Measurements from ENCODE around the gene THAP11. TPM values are rescaled to one million over a fixed set of nuclear protein-coding genes. Genes with fewer than 3 reads are reported as not detected.

THAP11 gene
- total and polyA plus RNA-seq, 2 of the 13 experiments (the other 11 are each of a cell fraction or from before 2014, with no cell fraction given) = 44.2 to 53.4 TPM

DNA sequence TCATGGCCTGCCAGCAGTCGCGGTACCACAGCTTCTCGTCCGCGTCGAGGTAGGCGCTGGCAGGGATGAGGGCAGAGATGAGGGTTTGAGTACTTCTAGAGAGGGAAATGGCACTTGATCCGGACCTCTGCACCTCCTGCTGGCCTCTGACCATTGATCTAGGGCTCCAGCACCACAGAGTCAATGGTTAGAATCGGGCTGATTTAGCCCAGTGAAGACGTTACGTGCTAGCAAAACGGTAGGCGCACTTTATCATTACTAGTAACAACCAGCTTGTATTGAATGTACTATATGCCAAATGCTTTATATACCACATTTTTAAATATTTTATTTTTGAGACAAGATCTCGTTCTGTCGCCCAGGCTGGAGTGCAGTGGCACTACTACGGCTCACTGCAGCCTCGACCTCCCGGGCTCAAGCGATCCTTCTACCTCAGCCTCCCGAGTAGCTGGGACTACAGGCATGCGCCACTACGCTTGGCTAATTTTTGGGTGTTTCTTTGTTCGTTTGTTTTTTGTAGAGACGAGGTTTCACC is 34.9 kb upstream of the THAP11 start:
- no peaks in the 10 kb centered on the region; a peak in 1 of 5 replicates for H3K27me3 ChIP-seq (ENCODE audit: control insufficient read depth in 1 of 2, insufficient read depth in 2 of 2, low read length in 2 of 2)
- no TSS peak for BruUV-seq (replicated peaks)
- in situ Hi-C loops (cut with HindIII; ENCODE audit: extremely low pct_ligation_motif_present, low pct_unique_long_range_greater_than_20kb) = loop anchor here (5.0 kb wide), 1 partner anchor 140 kb away; the partner anchor contains the start of genes C16orf86 and ENKD1
- CTCF ChIA-PET (ENCODE audit: low intra/inter-chr PET ratio, low total read pairs) = interaction anchor here (1.3 to 1.8 kb wide), 2 partner anchors 9 to 135 kb away, joined by 4 to 11 read pairs; no protein-coding TSS in a partner anchor
- FAIRE-seq (peak; percentile 34), DNase-seq (ENCODE audit: low spot score) (no peak), ATAC-seq (peak; percentile 44)
- intact Hi-C loops (cut with micrococcal nuclease; ENCODE audit: unreplicated experiment) = loop anchor here (2.0 to 5.0 kb wide), 2 partner anchors 90 to 134 kb away; partner anchors contain the start of gene GFOD2
- WGBS (ENCODE audit: low lambda C conversion rate) = 5% methylated on average over 24 of the region's 24 CpGs
- H3K36me3 ChIP-seq (replicated peaks in 1 of 2; ENCODE audit: control insufficient read depth in 1 of 2, insufficient read depth in 2 of 2, low read length in 2 of 2) = peaks cover 2 to 12% of the 10 kb centered on the region in 2 experiments; a peak in 4 of 5 replicates
- H2AFZ ChIP-seq (ENCODE audit: low read length) = peak overlapping the region; percentile 24
- peaks cover 35% of the 10 kb centered on the region for H3K79me2 ChIP-seq (ENCODE audit: insufficient read depth, low read length)
- peak overlapping the region; percentile 77 to 98 (median 92) for H3K4me3 ChIP-seq (replicated peaks in 1 of 3; ENCODE audit: insufficient read depth in 1 of 3, low read depth in 2 of 3, low read length in 3 of 3)
- H3K4me1 ChIP-seq (ENCODE audit: insufficient read depth, low read length) = peaks cover 38% of the 10 kb centered on the region
- peak overlapping the region; percentile 93 for H3K4me2 ChIP-seq (ENCODE audit: low read depth, low read length)
- POLR2A ChIA-PET = interaction anchor here (0.8 to 2.3 kb wide), 23 partner anchors 9 to 983 kb away, joined by 3 to 18 read pairs (median 5); partner anchors contain the start of genes ATP6V0D1, C16orf86, ENKD1 and GFOD2
- peaks cover 2% of the 10 kb centered on the region; the same call in 1 of the 2 replicates for H4K20me1 ChIP-seq (ENCODE audit: insufficient read depth, low read length)
- peak overlapping the region; percentile 65 for H3K9ac ChIP-seq (ENCODE audit: insufficient read depth, low read depth, low read length)
- H3K9me3 ChIP-seq (ENCODE audit: low read length) = no peaks in the 10 kb centered on the region
- peak overlapping the region; percentile 50 for H3K27ac ChIP-seq (ENCODE audit: extremely low read length, insufficient read depth, low read length)
- TF ChIP-seq MAZ (IDR thresholded peaks at IDR 0.05; ENCODE audit: borderline replicate concordance, low read depth, low read length) (no peak), MAZ (CRISPR knock-in tag; IDR thresholded peaks at IDR 0.05; ENCODE audit: low read depth) (no peak), ZBTB3 (CRISPR knock-in tag; IDR thresholded peaks at IDR 0.05; ENCODE audit: borderline replicate concordance, low read depth) (no peak), STAG1 (CRISPR knock-in tag; IDR thresholded peaks at IDR 0.05) (peak; percentile 30), FOXK1 (CRISPR knock-in tag; IDR thresholded peaks at IDR 0.05; ENCODE audit: borderline replicate concordance, low read depth) (no peak), CREBL2 (CRISPR knock-in tag; IDR thresholded peaks at IDR 0.05; ENCODE audit: borderline replicate concordance) (no peak), CBX1 (IDR thresholded peaks at IDR 0.05; ENCODE audit: low read depth) (no peak), REL (CRISPR knock-in tag; conservative IDR thresholded peaks at IDR 0.05) (no peak), MIER2 (CRISPR knock-in tag; IDR thresholded peaks at IDR 0.05) (no peak), GATA4 (IDR thresholded peaks at IDR 0.05; ENCODE audit: borderline replicate concordance, low read depth) (no peak), PREB (CRISPR knock-in tag; IDR thresholded peaks at IDR 0.05) (no peak), ZNF75D (CRISPR knock-in tag; IDR thresholded peaks at IDR 0.05; ENCODE audit: borderline replicate concordance) (no peak), HINFP (CRISPR knock-in tag; IDR thresholded peaks at IDR 0.05; ENCODE audit: low read depth) (no peak; the same call in 1 of the 2 replicates), GATAD1 (CRISPR knock-in tag; IDR thresholded peaks at IDR 0.05) (no peak; the same call in 1 of the 2 replicates)
- TF ChIP-seq, protein P1, sequence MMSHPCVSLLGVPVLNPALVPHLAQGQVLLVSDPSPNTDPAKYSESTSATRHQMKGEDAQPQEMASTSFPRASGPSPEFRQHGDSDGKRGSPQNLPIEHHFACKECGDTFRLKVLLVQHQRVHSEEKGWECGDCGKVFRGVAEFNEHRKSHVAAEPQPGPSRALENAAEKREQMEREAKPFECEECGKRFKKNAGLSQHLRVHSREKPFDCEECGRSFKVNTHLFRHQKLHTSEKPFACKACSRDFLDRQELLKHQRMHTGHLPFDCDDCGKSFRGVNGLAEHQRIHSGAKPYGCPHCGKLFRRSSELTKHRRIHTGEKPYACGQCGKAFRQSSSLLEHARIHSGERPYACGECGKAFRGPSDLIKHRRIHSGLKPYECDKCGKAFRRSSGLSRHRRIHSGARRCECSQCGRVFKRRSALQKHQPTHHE (CRISPR knock-in tag; IDR thresholded peaks at IDR 0.05; ENCODE audit: borderline replicate concordance) = no peak
- TF ChIP-seq, protein P2, sequence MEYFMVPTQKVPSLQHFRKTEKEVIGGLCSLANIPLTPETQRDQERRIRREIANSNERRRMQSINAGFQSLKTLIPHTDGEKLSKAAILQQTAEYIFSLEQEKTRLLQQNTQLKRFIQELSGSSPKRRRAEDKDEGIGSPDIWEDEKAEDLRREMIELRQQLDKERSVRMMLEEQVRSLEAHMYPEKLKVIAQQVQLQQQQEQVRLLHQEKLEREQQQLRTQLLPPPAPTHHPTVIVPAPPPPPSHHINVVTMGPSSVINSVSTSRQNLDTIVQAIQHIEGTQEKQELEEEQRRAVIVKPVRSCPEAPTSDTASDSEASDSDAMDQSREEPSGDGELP (IDR thresholded peaks at IDR 0.05; ENCODE audit: borderline replicate concordance, low read depth) = 0 out of 2 replicates have a peak, but pooled peaks have one; percentile 31
- TF ChIP-seq, protein P3, sequence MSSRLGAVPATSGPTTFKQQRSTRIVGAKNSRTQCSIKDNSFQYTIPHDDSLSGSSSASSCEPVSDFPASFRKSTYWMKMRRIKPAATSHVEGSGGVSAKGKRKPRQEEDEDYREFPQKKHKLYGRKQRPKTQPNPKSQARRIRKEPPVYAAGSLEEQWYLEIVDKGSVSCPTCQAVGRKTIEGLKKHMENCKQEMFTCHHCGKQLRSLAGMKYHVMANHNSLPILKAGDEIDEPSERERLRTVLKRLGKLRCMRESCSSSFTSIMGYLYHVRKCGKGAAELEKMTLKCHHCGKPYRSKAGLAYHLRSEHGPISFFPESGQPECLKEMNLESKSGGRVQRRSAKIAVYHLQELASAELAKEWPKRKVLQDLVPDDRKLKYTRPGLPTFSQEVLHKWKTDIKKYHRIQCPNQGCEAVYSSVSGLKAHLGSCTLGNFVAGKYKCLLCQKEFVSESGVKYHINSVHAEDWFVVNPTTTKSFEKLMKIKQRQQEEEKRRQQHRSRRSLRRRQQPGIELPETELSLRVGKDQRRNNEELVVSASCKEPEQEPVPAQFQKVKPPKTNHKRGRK (CRISPR knock-in tag; IDR thresholded peaks at IDR 0.05) = no peak

Measured in HepG2 (cell line).